Measurements from ENCODE around the gene TEKT2. TPM values are rescaled to one million over a fixed set of nuclear protein-coding genes. Genes with fewer than 3 reads are reported as not detected.

The TEKT2 gene
- total and polyA plus RNA-seq, 2 of the 8 experiments (the other 6 are each of a cell fraction or from before 2014, with no cell fraction given) = 1.6 to 1.7 TPM

GRCh38 chr1:36092798-36093185 is 8.9 kb downstream of the TEKT2 start:
- Histone ChIP-seq H2BK120ac (replicated peaks; ENCODE audit: low read depth, low read length) (no peak overlapping the region), H4K20me1 (replicated peaks in 1 of 2; ENCODE audit: control insufficient read depth in 1 of 2, insufficient read depth in 2 of 2, low read length in 2 of 2) (peaks cover 0 to 10% of the 10 kb centered on the region in 2 experiments), H2AFZ (ENCODE audit: low read length) (no peak overlapping the region), H4K8ac (ENCODE audit: extremely low read depth, insufficient read depth, low read length) (no peak overlapping the region), H4K91ac (replicated peaks; ENCODE audit: insufficient read length, low read length) (no peak overlapping the region), H3K4ac (replicated peaks; ENCODE audit: insufficient read length, low read depth, low read length) (no peak overlapping the region), H3K56ac (replicated peaks; ENCODE audit: insufficient read length, low read depth, low read length) (no peak overlapping the region), H3K4me2 (ENCODE audit: insufficient read depth in 1 of 2, low read depth in 2 of 2, low read length in 2 of 2) (no peak overlapping the region), H3K18ac (ENCODE audit: extremely low read depth, low read length) (no peak overlapping the region), H2BK20ac (ENCODE audit: low read length) (no peak overlapping the region), H3K4me1 (replicated peaks in 1 of 4; ENCODE audit: control insufficient read depth in 3 of 4, insufficient read depth in 4 of 4, low read length in 3 of 4) (peaks cover 0 to 20% (median 16%) of the 10 kb centered on the region in 4 experiments; a peak in 5 of 7 replicates), H3K27ac (ENCODE audit: low read depth, low read length) (no peak overlapping the region), H2BK15ac (ENCODE audit: low read length) (no peak overlapping the region), H3K79me2 (ENCODE audit: control insufficient read depth in 1 of 2, insufficient read depth in 2 of 2, low read length in 2 of 2) (peaks cover 0 to 15% of the 10 kb centered on the region in 2 experiments; a peak in 2 of 4 replicates), H3K14ac (ENCODE audit: insufficient read length) (no peak overlapping the region), H3K36me3 (ENCODE audit: control insufficient read depth in 2 of 4, insufficient read depth in 4 of 4, low read length in 3 of 4) (peaks cover 23 to 38% (median 33%) of the 10 kb centered on the region in 4 experiments), H3K4me3 (ENCODE audit: extremely low read depth in 1 of 4, insufficient read depth in 2 of 4, low read depth in 3 of 4, low read length in 4 of 4) (no peak overlapping the region), H4K5ac (ENCODE audit: insufficient read length, low read depth, low read length) (no peak overlapping the region), H3K23ac (ENCODE audit: insufficient read length) (no peak overlapping the region), H2BK5ac (ENCODE audit: low read depth, low read length) (no peak overlapping the region), H2BK12ac (ENCODE audit: low read depth, low read length) (no peak overlapping the region), H3K79me1 (ENCODE audit: low read depth, low read length) (peaks cover 5% of the 10 kb centered on the region; the same call in 1 of the 2 replicates), H2AK5ac (ENCODE audit: low read depth, low read length) (no peak overlapping the region), H3K23me2 (ENCODE audit: low read depth, low read length) (peaks cover 6% of the 10 kb centered on the region; the same call in 1 of the 2 replicates), H3K9ac (replicated peaks in 1 of 4; ENCODE audit: extremely low read depth in 1 of 4, low read depth in 3 of 4, low read length in 3 of 4) (no peak overlapping the region), H3K27me3 (replicated peaks in 1 of 4; ENCODE audit: control insufficient read depth in 3 of 4, extremely low read depth in 1 of 4, insufficient read depth in 3 of 4, low read length in 3 of 4) (no peaks in the 10 kb centered on the region), H3K9me3 (ENCODE audit: insufficient read depth in 2 of 2, low read depth in 1 of 2, low read length in 1 of 2) (no peaks in the 10 kb centered on the region)
- no peak for FAIRE-seq
- POLR2A ChIA-PET (ENCODE audit: partially characterized antibody) = no interaction called here
- CTCF ChIA-PET (ENCODE audit: partially characterized antibody) = interaction anchor here (1.2 to 32.6 kb wide), 4 partner anchors 45 to 70 kb away, joined by 3 to 738 read pairs (median 3); partner anchors contain the start of gene TRAPPC3
- no peak for DNase-seq (ENCODE audit: low read depth in 1 of 2, low spot score in 2 of 2)
- WGBS, 2 experiments (ENCODE audit: extremely low coverage in 1 of 2, insufficient coverage in 1 of 2, insufficient read length in 1 of 2, insufficient replicate concordance in 2 of 2, low coverage in 1 of 2, low lambda C conversion rate in 2 of 2, missing lambda C conversion rate in 1 of 2) = 95% methylated on average over 8 of the region's 9 CpGs; no CpG with 5 or more reads in 1 of the 2 experiments
- TF ChIP-seq USF2 (IDR thresholded peaks at IDR 0.05; ENCODE audit: low read length) (no peak), SAP30 (IDR thresholded peaks at IDR 0.05; ENCODE audit: insufficient read depth, insufficient replicate concordance, low read length) (no peak), CHD1 (IDR thresholded peaks at IDR 0.05; ENCODE audit: low read depth, low read length) (no peak), RFX5 (IDR thresholded peaks at IDR 0.05; ENCODE audit: borderline replicate concordance, low read depth, low read length) (no peak)
